Large intestine (tissue), 3 donors: Measurements from ENCODE around the gene NAT14. TPM values are rescaled to one million over a fixed set of nuclear protein-coding genes. Genes with fewer than 3 reads are reported as not detected.

Experiments used
- DNase-seq, 2 donors: peaks; one replicate each; pipeline versions ENCODE4 v3.0.0 to v3.0.0-alpha.2; 2013
- H3K27ac ChIP-seq: one replicate; pipeline ENCODE4 v1.5.1; 2013; ENCODE audit warnings: low read length
- H3K27me3 ChIP-seq: 2 replicates; pipeline ENCODE4 v1.6.1; 2013; ENCODE audit warnings: low read length; ENCODE audit not compliant: control insufficient read depth, insufficient read depth
- H3K36me3 ChIP-seq: 2 replicates; pipeline ENCODE4 v1.6.1; 2013; ENCODE audit warnings: low read length; ENCODE audit not compliant: control insufficient read depth, insufficient read depth
- H3K4me1 ChIP-seq: one replicate; pipeline ENCODE4 v1.6.1; 2013; ENCODE audit warnings: low read length; ENCODE audit not compliant: control insufficient read depth, insufficient read depth
- H3K4me3 ChIP-seq: one replicate; pipeline ENCODE4 v1.5.1; 2013; ENCODE audit warnings: low read length
- H3K9me3 ChIP-seq: one replicate; pipeline ENCODE4 v1.6.1; 2013; ENCODE audit warnings: mild to moderate bottlenecking, low read depth, low read length, moderate library complexity; ENCODE audit not compliant: control insufficient read depth
- WGBS: methylation state at CpG from one replicate; pipeline ENCODE4 v1.1.5; 2013; ENCODE audit warnings: low lambda C conversion rate; ENCODE audit not compliant: insufficient coverage; 5-methylcytosine and 5-hydroxymethylcytosine counted together
- polyA plus RNA-seq: library from polyadenylated mRNA; unstranded; fragments of 120-200 nt; gene quantifications from one replicate; pipeline ENCODE4 v1.2.1, GENCODE V29; 2013

NAT14 gene
- polyA plus RNA-seq, 1 donor: 14.0 TPM

- Histone ChIP-seq H3K4me1 (peaks cover 27% of the 10 kb centered on the region), H3K9me3 (no peaks in the 10 kb centered on the region), H3K4me3 (peak within 1 kb of the TSS; percentile 80), H3K36me3 (peaks cover 2% of the 10 kb centered on the region), H3K27me3 (peaks cover 6% of the 10 kb centered on the region), H3K27ac (peak within 1 kb of the TSS; percentile 93)
- no CpG with 5 or more reads among the region's 54 CpGs for WGBS
- DNase-seq: peak; percentile 100
Measured at GRCh38 chr19:55461259-55461973, 23.6 kb upstream of the NAT14 start, which contains the start of gene ISOC2. ISOC2 (minus strand) TSS chr19:55461642; CDS start chr19:55456486, 5,156 bp downstream.

GRCh38 chr19:55461974-55462626 is 22.9 kb upstream of the NAT14 start:
- H3K36me3 ChIP-seq: no peaks in the 10 kb centered on the region
- peak overlapping the region; percentile 62 for H3K4me3 ChIP-seq
- peaks cover 6% of the 10 kb centered on the region for H3K27me3 ChIP-seq
- 50% methylated on average over 1 of the region's 27 CpGs for WGBS
- H3K4me1 ChIP-seq: peaks cover 27% of the 10 kb centered on the region
- peak overlapping the region; percentile 49 for H3K27ac ChIP-seq
- peak in 1 of 2 donors; percentile 52 for DNase-seq
- H3K9me3 ChIP-seq: no peaks in the 10 kb centered on the region

GRCh38 chr19:55462722-55463121 is 22.3 kb upstream of the NAT14 start:
- Histone ChIP-seq H3K4me3 (no peak overlapping the region), H3K4me1 (peaks cover 27% of the 10 kb centered on the region), H3K36me3 (no peaks in the 10 kb centered on the region), H3K27ac (no peak overlapping the region), H3K27me3 (peaks cover 6% of the 10 kb centered on the region), H3K9me3 (no peaks in the 10 kb centered on the region)
- WGBS: no CpG with 5 or more reads among the region's 11 CpGs
- no peak for DNase-seq

GRCh38 chr19:55463583-55464031 is 21.4 kb upstream of the NAT14 start:
- peaks cover 27% of the 10 kb centered on the region for H3K4me1 ChIP-seq
- H3K27me3 ChIP-seq: peaks cover 6% of the 10 kb centered on the region
- H3K27ac ChIP-seq: no peak overlapping the region
- H3K36me3 ChIP-seq: no peaks in the 10 kb centered on the region
- no CpG with 5 or more reads among the region's 15 CpGs for WGBS
- no peaks in the 10 kb centered on the region for H3K9me3 ChIP-seq
- no peak for DNase-seq
- no peak overlapping the region for H3K4me3 ChIP-seq

GRCh38 chr19:55464039-55464661 is 20.8 kb upstream of the NAT14 start:
- peaks cover 6% of the 10 kb centered on the region for H3K27me3 ChIP-seq
- H3K27ac ChIP-seq: no peak overlapping the region
- peaks cover 27% of the 10 kb centered on the region for H3K4me1 ChIP-seq
- DNase-seq: no peak
- H3K36me3 ChIP-seq: no peaks in the 10 kb centered on the region
- no CpG with 5 or more reads among the region's 23 CpGs for WGBS
- H3K4me3 ChIP-seq: no peak overlapping the region
- H3K9me3 ChIP-seq: no peaks in the 10 kb centered on the region

GRCh38 chr19:55464662-55465054 is 20.3 kb upstream of the NAT14 start, which contains the start of gene C19orf85:
C19orf85 (minus strand) TSS chr19:55464751; CDS start chr19:55464554, 197 bp downstream.
- WGBS: no CpG with 5 or more reads among the region's 14 CpGs
- Histone ChIP-seq H3K36me3 (no peaks in the 10 kb centered on the region), H3K27me3 (peaks cover 6% of the 10 kb centered on the region), H3K9me3 (no peaks in the 10 kb centered on the region), H3K4me3 (no peak within 1 kb of the TSS), H3K27ac (no peak within 1 kb of the TSS), H3K4me1 (peaks cover 24% of the 10 kb centered on the region)
- DNase-seq: no peak

- DNase-seq: no peak
- Histone ChIP-seq H3K36me3 (no peaks in the 10 kb centered on the region), H3K4me3 (no peak overlapping the region), H3K27me3 (peaks cover 6% of the 10 kb centered on the region), H3K4me1 (peaks cover 14% of the 10 kb centered on the region), H3K9me3 (no peaks in the 10 kb centered on the region), H3K27ac (no peak overlapping the region)
- WGBS: 20% methylated on average over 1 of the region's 11 CpGs
Measured at GRCh38 chr19:55465460-55466240, 19.3 kb upstream of the NAT14 start.

- Histone ChIP-seq H3K9me3 (no peaks in the 10 kb centered on the region), H3K36me3 (no peaks in the 10 kb centered on the region), H3K27ac (no peak overlapping the region), H3K4me1 (peaks cover 9% of the 10 kb centered on the region), H3K4me3 (no peak overlapping the region), H3K27me3 (peaks cover 6% of the 10 kb centered on the region)
- no peak for DNase-seq
- 100% methylated on average over 1 of the region's 4 CpGs for WGBS
Measured at GRCh38 chr19:55466241-55466614, 18.8 kb upstream of the NAT14 start.

GRCh38 chr19:55467236-55468053 is 17.5 kb upstream of the NAT14 start:
- H3K27ac ChIP-seq: no peak overlapping the region
- no peak overlapping the region for H3K4me3 ChIP-seq
- H3K36me3 ChIP-seq: no peaks in the 10 kb centered on the region
- H3K4me1 ChIP-seq: peaks cover under 1% of the 10 kb centered on the region
- peak in 1 of 2 donors; percentile 44 for DNase-seq
- peaks cover 6% of the 10 kb centered on the region for H3K27me3 ChIP-seq
- H3K9me3 ChIP-seq: no peaks in the 10 kb centered on the region
- 80% methylated on average over 2 of the region's 29 CpGs for WGBS
